CD4-positive, alpha-beta memory T cell (primary cell): Measurements from ENCODE around the gene SDCBP2. TPM values are rescaled to one million over a fixed set of nuclear protein-coding genes. Genes with fewer than 3 reads are reported as not detected.
A peak's percentile ranks its signal among the peaks of the same experiment; 100 is the strongest.

Source experiments
- CTCF ChIA-PET: fragments of 350-600 bp; sonication (Branson Sonifier 250); formaldehyde crosslinking; loops from one replicate; lab custom pipeline; 2021; ENCODE audit warnings: inconsistent platforms; ENCODE audit not compliant: partially characterized antibody; lab: Charles Lee
- POLR2A ChIA-PET: fragments of 350-600 bp; sonication (Branson Sonifier 250); formaldehyde crosslinking; loops from one replicate; lab custom pipeline; 2021; ENCODE audit not compliant: partially characterized antibody; lab: Charles Lee
- DNase-seq, 5 donors: peaks; one replicate each; pipeline versions ENCODE4 v3.0.0 to v3.0.0-alpha.2; 2020 to 2022; ENCODE audit warnings: mixed read lengths in 1 of 5
- H3K27ac ChIP-seq: one replicate; pipeline ENCODE4 v1.7.0; 2013; ENCODE audit warnings: low read depth, low read length
- H3K27me3 ChIP-seq: 2 replicates; pipeline ENCODE4 v1.7.0; 2013; ENCODE audit warnings: mild to moderate bottlenecking, low read length, moderate library complexity; ENCODE audit not compliant: insufficient read depth
- H3K36me3 ChIP-seq: 2 replicates; pipeline ENCODE4 v1.7.0; 2013; ENCODE audit warnings: mild to moderate bottlenecking, low read length, moderate library complexity; ENCODE audit not compliant: insufficient read depth
- H3K4me1 ChIP-seq: 2 replicates; pipeline ENCODE4 v1.7.0; 2013; ENCODE audit warnings: mild to moderate bottlenecking, low read length, moderate library complexity; ENCODE audit not compliant: insufficient read depth
- H3K4me3 ChIP-seq, 2 donors: one replicate each; pipeline ENCODE4 v1.7.0; 2013; ENCODE audit warnings: low read length in 2 of 2, mild to moderate bottlenecking in 1 of 2
- H3K9me3 ChIP-seq, 2 donors: one replicate each; pipeline ENCODE4 v1.7.0; 2013; ENCODE audit warnings: low read length in 2 of 2, control low read depth in 1 of 2; ENCODE audit not compliant: control insufficient read depth in 1 of 2
- H3K27ac Mint-ChIP-seq, 7 donors: one replicate each; pipeline ENCODE4 v1.8.0; 2020 to 2021; ENCODE audit warnings: mixed read lengths in 7 of 7, mild to moderate bottlenecking in 6 of 7, inconsistent platforms in 3 of 7, moderate library complexity in 3 of 7
- H3K27me3 Mint-ChIP-seq, 2 donors: one replicate each; pipeline ENCODE4 v1.8.0; 2020 to 2021; ENCODE audit warnings: mixed read lengths in 2 of 2
- H3K36me3 Mint-ChIP-seq, 2 donors: one replicate each; pipeline ENCODE4 v1.8.0; 2020 to 2021; ENCODE audit warnings: mixed read lengths in 2 of 2, inconsistent platforms in 1 of 2, mild to moderate bottlenecking in 1 of 2
- H3K4me1 Mint-ChIP-seq, 4 donors: one replicate each; pipeline ENCODE4 v1.8.0; 2020 to 2021; ENCODE audit warnings: mixed read lengths in 4 of 4, mild to moderate bottlenecking in 1 of 4
- H3K4me3 Mint-ChIP-seq, 8 donors: one replicate each; pipeline ENCODE4 v1.8.0; 2020 to 2021; ENCODE audit warnings: mixed read lengths in 8 of 8, mild to moderate bottlenecking in 7 of 8, moderate library complexity in 6 of 8, inconsistent platforms in 3 of 8
- H3K9me3 Mint-ChIP-seq, 8 donors: one replicate each; pipeline ENCODE4 v1.8.0; 2020 to 2021; ENCODE audit warnings: mixed read lengths in 8 of 8, mild to moderate bottlenecking in 5 of 8, inconsistent platforms in 3 of 8, moderate library complexity in 1 of 8
- intact Hi-C: fragments of 100-400 bp; cut with micrococcal nuclease; formaldehyde crosslinking; loops from one replicate; pipeline ENCODE4 v1.15.1; 2023
- polyA plus RNA-seq, 2 donors: library from polyadenylated mRNA; unstranded; fragments of 300-500 nt; fragmentation: Illumina TruSeq; gene quantifications; one replicate each; pipeline ENCODE4 v1.2.3, GENCODE V29; 2021
- total RNA-seq, 2 experiments: library from RNA; stranded (reverse); gene quantifications; one replicate each; pipeline ENCODE4 v1.2.3, GENCODE V29; 2021

Gene SDCBP2
- total and polyA plus RNA-seq, 4 experiments from 2014 or later: 0.61 to 2.2 (median 1.2) TPM

- peaks cover 5% of the 10 kb centered on the region for H3K4me1 ChIP-seq
- POLR2A ChIA-PET: no interaction called here
- Mint-ChIP-seq H3K9me3 (no peaks in the 10 kb centered on the region), H3K27ac (peak overlapping the region in 3 of 7 donors; percentile 21 to 72 (median 48)), H3K27me3 (no peaks in the 10 kb centered on the region), H3K4me3 (no peak overlapping the region), H3K36me3 (no peaks in the 10 kb centered on the region), H3K4me1 (peaks cover 14 to 26% (median 19%) of the 10 kb centered on the region in 4 donors)
- no peak for DNase-seq
- no peak overlapping the region for H3K27ac ChIP-seq
- CTCF ChIA-PET: interaction anchor here (1.0 kb wide), 1 partner anchor 29 kb away, joined by 4 read pairs; no protein-coding TSS in a partner anchor
- H3K4me3 ChIP-seq: no peak overlapping the region
- H3K36me3 ChIP-seq: no peaks in the 10 kb centered on the region
- no peaks in the 10 kb centered on the region for H3K9me3 ChIP-seq
- intact Hi-C loops: no loop called here
- H3K27me3 ChIP-seq: no peaks in the 10 kb centered on the region
Measured at GRCh38 chr20:1341561-1342265, 12.8 kb upstream of the SDCBP2 start.

GRCh38 chr20:1338801-1339200 lies 9.9 kb upstream of the SDCBP2 start:
- DNase-seq: no peak
- ChIA-PET POLR2A (no interaction called here), CTCF (interaction anchor here (1.3 kb wide), 1 partner anchor 129 kb away, joined by 3 read pairs; no protein-coding TSS in a partner anchor)
- Histone ChIP-seq H3K9me3 (no peaks in the 10 kb centered on the region), H3K27me3 (no peaks in the 10 kb centered on the region), H3K4me3 (no peak overlapping the region), H3K36me3 (no peaks in the 10 kb centered on the region), H3K27ac (no peak overlapping the region), H3K4me1 (no peaks in the 10 kb centered on the region)
- peaks cover 8 to 21% (median 15%) of the 10 kb centered on the region in 4 donors for H3K4me1 Mint-ChIP-seq
- no peak overlapping the region for H3K4me3 Mint-ChIP-seq
- H3K27ac Mint-ChIP-seq: peak overlapping the region in 1 of 7 donors; percentile 52
- no peaks in the 10 kb centered on the region for H3K27me3 Mint-ChIP-seq
- H3K36me3 Mint-ChIP-seq: peaks cover 0 to 5% of the 10 kb centered on the region in 2 donors
- intact Hi-C loops: no loop called here
- no peaks in the 10 kb centered on the region for H3K9me3 Mint-ChIP-seq

GRCh38 chr20:1338096-1338495 lies 9.2 kb upstream of the SDCBP2 start:
- Mint-ChIP-seq H3K9me3 (no peaks in the 10 kb centered on the region), H3K4me3 (no peak overlapping the region), H3K27me3 (no peaks in the 10 kb centered on the region), H3K36me3 (peaks cover 0 to 6% of the 10 kb centered on the region in 2 donors), H3K27ac (no peak overlapping the region), H3K4me1 (peaks cover 9 to 21% (median 15%) of the 10 kb centered on the region in 4 donors)
- no peak overlapping the region for H3K27ac ChIP-seq
- no peak overlapping the region for H3K4me3 ChIP-seq
- CTCF ChIA-PET: no interaction called here
- intact Hi-C loops: no loop called here
- no peaks in the 10 kb centered on the region for H3K36me3 ChIP-seq
- H3K9me3 ChIP-seq: no peaks in the 10 kb centered on the region
- H3K4me1 ChIP-seq: no peaks in the 10 kb centered on the region
- POLR2A ChIA-PET: no interaction called here
- DNase-seq: no peak
- no peaks in the 10 kb centered on the region for H3K27me3 ChIP-seq

GRCh38 chr20:1337441-1337840 lies 8.5 kb upstream of the SDCBP2 start:
- ChIA-PET POLR2A (no interaction called here), CTCF (no interaction called here)
- no peaks in the 10 kb centered on the region for H3K9me3 Mint-ChIP-seq
- no peaks in the 10 kb centered on the region for H3K4me1 ChIP-seq
- no peak overlapping the region for H3K27ac ChIP-seq
- H3K4me3 Mint-ChIP-seq: no peak overlapping the region
- H3K27me3 Mint-ChIP-seq: no peaks in the 10 kb centered on the region
- peaks cover 3 to 8% of the 10 kb centered on the region in 2 donors for H3K36me3 Mint-ChIP-seq
- no peaks in the 10 kb centered on the region for H3K36me3 ChIP-seq
- no peaks in the 10 kb centered on the region for H3K9me3 ChIP-seq
- H3K27me3 ChIP-seq: no peaks in the 10 kb centered on the region
- intact Hi-C loops: no loop called here
- DNase-seq: no peak
- H3K4me3 ChIP-seq: no peak overlapping the region
- H3K27ac Mint-ChIP-seq: peak overlapping the region in 3 of 7 donors; percentile 49 to 74 (median 72)
- peaks cover 10 to 28% (median 18%) of the 10 kb centered on the region in 4 donors for H3K4me1 Mint-ChIP-seq

- Histone ChIP-seq H3K27ac (no peak overlapping the region), H3K27me3 (no peaks in the 10 kb centered on the region), H3K4me3 (no peak overlapping the region), H3K4me1 (no peaks in the 10 kb centered on the region), H3K36me3 (no peaks in the 10 kb centered on the region), H3K9me3 (no peaks in the 10 kb centered on the region)
- POLR2A ChIA-PET: no interaction called here
- H3K36me3 Mint-ChIP-seq: peaks cover 3 to 12% of the 10 kb centered on the region in 2 donors
- no peak overlapping the region for H3K4me3 Mint-ChIP-seq
- DNase-seq: no peak
- peak overlapping the region in 6 of 7 donors; percentile 35 to 80 (median 52) for H3K27ac Mint-ChIP-seq
- H3K4me1 Mint-ChIP-seq: peaks cover 10 to 28% (median 17%) of the 10 kb centered on the region in 4 donors
- H3K9me3 Mint-ChIP-seq: no peaks in the 10 kb centered on the region
- H3K27me3 Mint-ChIP-seq: no peaks in the 10 kb centered on the region
- CTCF ChIA-PET: no interaction called here
- intact Hi-C loops: no loop called here
Measured at GRCh38 chr20:1336699-1337367, 7.9 kb upstream of the SDCBP2 start.

GRCh38 chr20:1335961-1336698 lies 7.2 kb upstream of the SDCBP2 start:
- no peaks in the 10 kb centered on the region for H3K4me1 ChIP-seq
- Mint-ChIP-seq H3K36me3 (peaks cover 5 to 15% of the 10 kb centered on the region in 2 donors), H3K4me3 (no peak overlapping the region), H3K27me3 (no peaks in the 10 kb centered on the region), H3K4me1 (peaks cover 12 to 34% (median 20%) of the 10 kb centered on the region in 4 donors), H3K27ac (peak overlapping the region in 6 of 7 donors; percentile 35 to 80 (median 52)), H3K9me3 (no peaks in the 10 kb centered on the region)
- ChIA-PET CTCF (no interaction called here), POLR2A (no interaction called here)
- no peak overlapping the region for H3K4me3 ChIP-seq
- no peaks in the 10 kb centered on the region for H3K36me3 ChIP-seq
- no peak overlapping the region for H3K27ac ChIP-seq
- intact Hi-C loops: no loop called here
- DNase-seq: no peak
- no peaks in the 10 kb centered on the region for H3K9me3 ChIP-seq
- H3K27me3 ChIP-seq: no peaks in the 10 kb centered on the region

- H3K27me3 Mint-ChIP-seq: no peaks in the 10 kb centered on the region
- Histone ChIP-seq H3K9me3 (no peaks in the 10 kb centered on the region), H3K27me3 (no peaks in the 10 kb centered on the region), H3K4me3 (no peak overlapping the region), H3K4me1 (peaks cover 8% of the 10 kb centered on the region), H3K27ac (no peak overlapping the region), H3K36me3 (no peaks in the 10 kb centered on the region)
- H3K4me3 Mint-ChIP-seq: no peak overlapping the region
- peak overlapping the region in 2 of 7 donors; percentile 21 to 76 for H3K27ac Mint-ChIP-seq
- intact Hi-C loops: no loop called here
- CTCF ChIA-PET: interaction anchor here (1.1 kb wide), 1 partner anchor 22 kb away, joined by 3 read pairs; no protein-coding TSS in a partner anchor
- no peaks in the 10 kb centered on the region for H3K9me3 Mint-ChIP-seq
- H3K36me3 Mint-ChIP-seq: peaks cover 8 to 25% of the 10 kb centered on the region in 2 donors
- peaks cover 20 to 46% (median 32%) of the 10 kb centered on the region in 4 donors for H3K4me1 Mint-ChIP-seq
- no peak for DNase-seq
- POLR2A ChIA-PET: no interaction called here
Measured at GRCh38 chr20:1334761-1335160, 5.8 kb upstream of the SDCBP2 start.
